Measurements from ENCODE around the gene POU2AF2.
"Not testable (repeated sequence)": the region's sequence is repeated elsewhere in the genome, so short reads cannot be mapped to it uniquely, and the experiment has no call there.

Gene POU2AF2, protein sequence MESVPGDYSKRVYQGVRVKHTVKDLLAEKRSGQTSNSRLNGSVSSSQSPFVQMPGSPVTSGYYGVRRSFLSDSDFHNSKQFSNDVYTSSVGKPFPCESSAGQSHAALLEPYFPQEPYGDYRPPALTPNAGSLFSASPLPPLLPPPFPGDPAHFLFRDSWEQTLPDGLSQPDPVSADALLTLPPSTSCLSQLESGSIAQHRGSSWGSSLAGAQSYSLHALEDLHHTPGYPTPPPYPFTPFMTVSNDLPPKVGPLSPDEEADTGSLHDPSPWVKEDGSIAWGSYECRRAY

DNA sequence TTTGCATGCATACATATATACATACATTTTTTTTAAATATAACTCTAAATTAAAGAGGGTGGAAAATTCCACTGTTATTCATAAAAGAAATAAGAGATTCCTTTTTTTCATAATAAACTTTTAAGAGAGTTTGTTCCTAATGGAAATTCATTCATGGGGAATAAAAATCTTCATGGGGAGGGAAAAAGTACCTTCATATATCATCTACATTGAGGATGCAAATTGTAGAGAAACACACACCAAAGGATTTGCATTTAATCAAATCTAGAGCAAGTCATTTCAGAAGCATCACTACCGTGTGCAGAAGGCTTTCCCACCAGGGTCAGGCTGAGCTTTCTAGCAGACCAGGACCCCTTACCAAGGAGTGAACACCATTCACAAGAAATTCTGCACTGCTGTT, at the start of gene POU2AF2:
Gene POU2AF2, plus strand, starts transcription at position 301 of the 400 bp plus-strand sequence. CDS start 129 bp downstream, outside the sequence.
- intact Hi-C loops (cut with DNase I), result no loop called here
- DNase-seq, result no peak

DNA sequence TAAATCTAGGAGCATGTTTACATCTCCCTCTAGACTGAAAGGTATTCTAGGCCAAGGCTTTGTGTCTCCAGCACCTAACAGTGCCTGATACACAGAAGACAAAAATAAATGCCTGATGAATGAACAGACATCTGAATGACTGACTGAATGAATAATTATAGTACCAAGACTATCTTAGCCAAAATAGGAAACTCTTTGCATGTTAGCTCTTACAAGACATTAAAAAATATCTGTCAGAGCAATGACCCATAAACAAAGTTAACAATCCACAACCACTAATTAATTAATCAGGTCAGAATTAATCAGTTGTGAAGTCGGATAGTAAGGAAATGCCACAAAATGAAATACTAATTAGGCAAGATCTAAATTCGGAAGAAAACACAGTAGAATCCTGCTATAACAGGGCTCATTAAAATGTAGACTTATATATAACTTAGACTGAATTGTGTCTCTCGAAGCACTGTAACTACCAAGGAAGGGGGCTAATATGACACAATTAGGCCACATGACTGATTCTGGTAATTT, 45.5 kb upstream of the POU2AF2 start:
- no peak for DNase-seq
- intact Hi-C loops (cut with DNase I), result no loop called here

DNA sequence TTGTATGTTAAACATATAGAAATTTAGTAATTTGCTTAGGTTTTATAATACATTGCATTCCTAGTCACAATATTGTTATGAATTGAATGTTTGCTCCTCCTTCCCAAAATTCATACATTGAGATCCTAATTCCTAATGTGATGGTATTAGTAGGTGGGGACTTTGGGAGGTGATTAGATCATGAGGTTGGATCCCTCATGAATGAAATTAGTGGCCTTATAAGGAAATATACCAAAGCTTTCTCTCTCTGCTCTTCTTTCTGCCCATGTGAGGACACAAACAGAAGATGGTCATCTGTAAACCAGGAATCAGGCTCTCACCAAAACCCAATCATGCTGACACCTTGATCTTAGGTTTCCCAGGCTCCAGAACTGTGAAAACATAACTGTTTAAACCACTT, 41.3 kb upstream of the POU2AF2 start:
- DNase-seq, result no peak

DNA sequence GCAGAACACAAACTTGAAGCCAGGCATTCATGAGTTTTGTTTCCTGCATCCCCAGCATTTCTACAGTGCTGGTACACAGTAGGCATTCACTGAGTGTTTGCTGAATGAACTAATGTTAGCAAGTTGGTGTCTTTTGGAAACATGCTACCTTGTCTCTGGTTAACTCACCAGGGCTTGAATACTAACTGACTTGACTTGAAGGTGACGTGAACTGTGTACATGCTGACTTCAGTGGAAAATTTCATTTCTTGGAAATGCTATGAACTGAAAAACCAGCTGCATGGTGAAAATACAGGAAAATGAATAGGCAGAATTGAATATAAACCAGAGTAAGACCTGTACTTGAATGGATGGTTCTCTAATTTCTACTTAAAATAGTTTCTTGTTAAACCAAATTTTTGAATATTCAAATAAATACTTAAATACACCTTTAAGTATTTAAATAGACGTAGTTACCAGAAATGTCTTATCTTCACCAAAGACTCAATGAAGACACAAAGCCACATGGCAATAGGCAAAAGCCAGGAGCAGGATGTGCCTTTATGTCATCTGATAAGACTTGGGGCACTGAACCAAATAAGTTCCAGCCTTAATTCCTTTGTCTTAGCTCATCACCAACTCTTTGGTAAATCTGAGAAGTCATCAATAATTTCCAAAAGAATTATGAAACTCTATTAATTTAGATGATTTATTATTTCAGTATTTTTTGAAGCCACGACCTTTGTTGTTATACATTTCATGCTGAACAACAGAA, 39.7 kb upstream of the POU2AF2 start:
- intact Hi-C loops (cut with DNase I), result no loop called here

More for the DNA sequence above, 41.3 kb upstream of the POU2AF2 start:
- intact Hi-C loops (cut with DNase I), result no loop called here

DNA sequence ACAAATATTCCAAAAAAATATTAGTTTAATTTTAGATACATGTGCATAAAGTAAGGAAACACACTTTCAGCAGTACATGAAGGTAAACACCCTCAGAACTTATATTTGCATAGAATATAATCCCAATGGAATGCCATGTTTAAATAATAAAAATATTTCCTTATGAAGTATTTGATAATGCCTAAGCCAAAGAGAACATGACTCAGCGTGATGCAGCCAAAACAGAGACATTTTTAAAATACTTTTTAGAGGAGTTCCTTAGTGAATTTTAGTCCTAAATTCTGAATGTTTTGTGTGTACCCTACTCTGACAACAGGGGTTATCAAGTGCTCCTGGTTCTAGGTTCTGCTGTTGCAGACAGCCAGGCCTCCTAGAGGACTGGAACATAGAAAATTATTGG, 39.1 kb upstream of the POU2AF2 start:
- DNase-seq, result no peak
- intact Hi-C loops (cut with DNase I), result no loop called here

More for the DNA sequence above, 39.7 kb upstream of the POU2AF2 start:
- no peak for DNase-seq

DNA sequence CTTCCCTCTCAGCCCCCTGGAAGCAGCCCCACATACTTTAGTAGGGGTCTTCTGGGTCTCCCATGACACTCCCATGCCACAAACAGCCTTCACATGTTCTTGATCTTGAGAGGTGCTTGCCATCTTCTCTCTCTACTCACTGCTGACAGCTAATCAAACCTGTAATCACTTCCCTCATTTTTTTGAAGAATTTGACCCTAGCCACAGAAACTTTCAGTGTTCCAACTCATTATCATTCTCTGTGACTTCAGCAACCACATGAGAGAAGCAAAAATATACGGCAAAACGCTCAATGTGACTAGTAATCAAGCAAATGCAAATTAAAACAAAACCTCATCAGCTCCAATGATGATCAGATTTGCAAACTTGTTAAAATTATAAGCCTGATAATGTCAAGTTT, 38.3 kb upstream of the POU2AF2 start:
- DNase-seq, result no peak
- intact Hi-C loops (cut with DNase I), result no loop called here

DNA sequence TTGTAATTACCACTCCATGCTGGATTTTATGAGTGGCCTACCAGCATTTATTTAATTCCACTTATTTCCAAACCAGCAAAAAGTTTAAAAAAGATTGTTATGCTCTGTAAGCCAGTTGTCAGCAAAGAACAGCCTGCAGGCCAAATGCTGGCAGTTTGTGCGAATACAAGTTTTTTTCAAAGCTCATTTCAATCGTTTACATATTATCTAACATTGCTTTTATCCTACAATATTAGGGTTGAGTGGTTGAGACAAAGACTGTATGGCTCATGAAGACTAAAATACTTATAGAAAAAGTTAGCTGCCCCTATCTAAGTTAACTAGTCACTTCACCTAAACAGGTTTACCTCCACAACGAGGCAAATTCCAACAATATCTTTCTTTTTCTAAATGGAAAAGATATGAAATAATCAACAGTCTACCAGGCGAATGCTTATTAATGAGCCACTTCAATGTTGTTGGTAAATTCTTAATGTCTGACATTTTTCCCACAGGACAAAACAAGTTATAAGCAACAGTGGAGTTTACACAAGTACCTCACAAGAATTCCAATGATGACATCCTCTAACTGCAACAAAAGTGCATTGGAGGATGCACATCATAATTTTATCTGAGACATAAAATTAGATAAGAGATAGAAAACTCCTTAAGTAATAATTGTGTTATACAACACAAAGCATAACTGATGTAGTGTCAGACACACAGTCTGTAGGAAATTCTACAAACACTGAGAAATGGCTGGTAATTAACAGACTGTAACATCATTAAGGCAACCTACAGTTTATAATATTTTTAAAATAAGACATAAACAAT, 35.8 kb upstream of the POU2AF2 start:
- intact Hi-C loops (cut with DNase I), result no loop called here
- no peak for DNase-seq

DNA sequence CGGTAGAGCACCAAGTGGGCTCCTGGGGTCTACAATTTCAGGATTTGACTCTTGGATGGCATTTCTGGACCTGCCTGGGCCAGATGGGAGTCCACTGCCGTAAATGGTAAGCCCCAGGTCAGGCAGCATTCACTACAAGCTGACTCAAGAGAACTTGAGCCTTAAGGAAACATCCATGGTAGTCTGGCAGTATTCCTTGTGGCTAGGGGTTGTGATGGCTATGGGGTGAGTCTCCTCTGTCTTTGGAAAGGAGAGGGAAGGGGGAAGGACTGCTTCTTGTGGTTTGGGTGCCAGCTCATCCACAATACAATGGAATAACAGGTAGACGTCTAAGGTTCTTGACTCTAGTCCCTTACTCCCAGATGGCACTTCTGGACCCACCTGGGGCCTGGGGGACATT, 32.3 kb upstream of the POU2AF2 start:
- intact Hi-C loops (cut with DNase I), result no loop called here
- no peak for DNase-seq

DNA sequence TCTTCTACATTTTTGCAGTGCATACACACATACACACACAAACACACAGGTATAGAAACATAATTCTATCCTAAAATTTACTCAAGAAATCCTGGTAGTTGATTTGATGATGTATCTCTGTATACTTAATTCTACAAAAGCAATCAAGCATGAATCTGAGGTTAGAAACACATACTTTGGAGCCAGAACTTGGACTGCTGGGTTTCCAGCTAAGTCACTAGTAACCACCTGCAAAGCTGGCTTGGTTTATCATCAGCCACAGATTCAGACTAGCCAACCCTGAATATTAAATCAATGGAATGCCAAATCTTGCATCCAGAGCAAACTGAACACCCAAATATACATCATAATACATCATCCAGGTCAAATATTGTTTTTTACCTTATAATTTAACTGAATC, 24.8 kb upstream of the POU2AF2 start:
- DNase-seq, result no peak
- intact Hi-C loops (cut with DNase I), result no loop called here

DNA sequence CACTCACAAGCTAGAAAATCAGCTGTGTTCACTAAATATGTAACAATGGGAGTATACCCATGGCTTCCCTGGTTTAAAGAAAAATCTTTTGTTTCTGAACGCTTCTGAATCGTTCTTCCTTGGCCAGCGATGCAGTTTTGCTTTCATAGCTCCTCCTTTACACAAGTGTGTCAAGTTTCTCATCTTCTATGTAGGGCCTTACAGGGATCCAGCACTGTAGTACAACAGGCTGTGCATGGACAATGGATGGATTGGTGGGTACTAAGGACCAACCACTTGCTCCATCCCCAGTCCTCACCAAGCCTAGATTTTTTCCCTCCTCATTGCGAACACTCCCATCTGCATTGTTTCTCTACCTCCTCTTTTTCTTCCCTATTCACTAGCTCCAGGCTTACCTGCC, 24.3 kb upstream of the POU2AF2 start:
- intact Hi-C loops (cut with DNase I), result no loop called here

DNA sequence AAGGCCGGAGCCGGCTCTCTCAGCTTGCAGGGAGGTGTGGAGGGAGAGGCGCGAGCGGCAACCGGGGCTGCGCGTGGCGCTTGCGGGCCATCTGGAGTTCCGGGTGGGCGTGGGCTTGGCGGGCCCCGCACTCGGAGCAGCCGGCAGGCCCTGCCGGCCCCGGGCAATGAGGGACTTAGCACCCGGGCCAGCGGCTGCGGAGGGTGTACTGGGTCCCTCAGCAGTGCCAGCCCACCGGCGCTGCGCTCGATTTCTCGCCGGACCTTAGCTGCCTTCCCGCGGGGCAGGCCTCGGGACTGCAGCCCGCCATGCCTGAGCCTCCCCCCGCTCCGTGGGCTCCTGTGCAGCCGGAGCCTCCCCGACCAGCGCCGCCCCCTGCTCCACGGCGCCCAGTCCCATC, 23.6 kb upstream of the POU2AF2 start:
- intact Hi-C loops (cut with DNase I); DNase-seq: not testable (repeated sequence)

More for the DNA sequence above, 24.3 kb upstream of the POU2AF2 start:
- DNase-seq, result no peak

DNA sequence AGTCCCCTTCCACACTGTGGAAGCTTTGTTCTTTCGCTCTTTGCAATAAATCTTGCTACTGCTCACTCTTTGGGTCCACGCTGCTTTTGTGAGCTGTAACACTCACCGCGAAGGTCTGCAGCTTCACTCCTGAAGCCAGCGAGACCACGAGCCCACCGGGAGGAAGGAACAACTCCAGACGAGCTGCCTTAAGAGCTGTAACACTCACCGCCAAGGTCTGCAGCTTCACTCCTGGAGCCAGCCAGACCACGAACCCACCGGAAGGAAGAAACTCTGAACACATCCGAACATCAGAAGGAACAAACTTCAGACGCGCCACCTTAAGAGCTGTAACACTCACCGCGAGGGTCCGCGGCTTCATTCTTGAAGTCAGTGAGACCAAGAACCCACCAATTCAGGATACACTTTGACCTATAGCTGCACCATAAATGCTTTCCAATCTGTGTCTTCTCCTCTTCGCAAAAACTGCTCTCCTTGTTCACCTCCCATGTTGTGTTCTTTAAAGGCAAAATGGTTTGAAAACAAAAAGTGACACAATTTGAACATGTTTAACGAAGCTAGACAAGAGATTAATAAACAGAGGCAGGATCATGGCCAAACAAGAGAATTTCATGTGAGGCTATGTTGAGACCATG, 22.6 kb upstream of the POU2AF2 start:
- intact Hi-C loops (cut with DNase I); DNase-seq: not testable (repeated sequence)

DNA sequence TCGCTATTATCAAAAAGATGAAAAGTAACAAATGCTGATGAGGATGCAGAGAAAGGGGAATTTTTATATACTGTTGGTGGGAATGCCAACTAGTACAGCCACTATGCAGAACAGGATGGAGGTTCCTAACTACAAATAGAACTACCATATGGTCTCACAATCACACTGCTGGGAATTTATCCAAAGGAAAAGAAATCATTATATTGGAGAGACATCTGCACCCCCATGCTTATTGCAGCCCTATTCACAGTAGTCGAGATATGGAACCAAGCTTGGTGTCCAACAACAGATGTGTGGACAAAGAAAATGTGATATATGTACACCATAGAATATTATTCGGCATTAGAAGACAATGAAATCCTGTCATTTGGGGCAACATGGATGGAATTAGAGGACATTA, 19.6 kb upstream of the POU2AF2 start:
- DNase-seq, result no peak
- intact Hi-C loops (cut with DNase I), result no loop called here

DNA sequence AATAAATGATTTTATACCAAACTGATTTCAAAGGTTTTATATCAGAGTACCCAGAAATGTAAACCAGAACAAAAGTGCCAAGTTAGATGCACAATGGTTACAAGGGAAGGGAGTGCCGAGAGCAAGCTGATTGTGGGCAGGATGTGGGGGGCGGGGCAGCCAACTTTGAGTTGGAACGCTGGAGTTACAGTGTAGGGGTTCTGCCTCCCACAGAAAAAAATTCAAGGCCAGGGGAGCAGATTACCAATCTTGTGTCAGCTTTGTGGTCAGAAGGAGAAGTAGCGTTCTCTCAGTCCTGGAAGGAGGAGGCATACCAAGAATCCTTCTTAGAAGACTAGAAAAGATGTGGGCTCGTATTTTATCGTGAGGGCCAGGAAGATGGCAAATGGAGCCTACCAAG, 15.9 kb upstream of the POU2AF2 start:
- intact Hi-C loops (cut with DNase I), result loop anchor here (1.0 to 5.0 kb wide), 2 partner anchors 516 to 782 kb away; no protein-coding TSS in a partner anchor
- DNase-seq, result no peak

DNA sequence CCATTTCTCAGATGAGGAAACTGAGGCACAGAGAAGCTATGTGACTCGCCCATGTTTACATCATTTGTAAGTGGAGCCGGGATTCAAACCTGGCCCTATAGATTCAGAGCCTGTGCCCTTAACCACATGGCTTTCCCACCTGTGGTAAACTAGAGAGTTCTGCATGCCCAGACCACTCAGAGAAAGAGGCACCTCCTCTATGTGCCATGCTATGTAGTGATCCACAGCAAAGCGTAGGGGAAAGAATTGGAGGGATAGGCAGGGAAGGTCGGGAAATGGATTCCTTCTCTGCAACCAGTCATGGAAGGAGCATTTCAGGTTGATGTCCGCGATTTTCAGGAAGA, 15.4 kb upstream of the POU2AF2 start:
- intact Hi-C loops (cut with DNase I), result loop anchor here (1.0 to 5.0 kb wide), 2 partner anchors 517 to 783 kb away; no protein-coding TSS in a partner anchor
- DNase-seq, result no peak

DNA sequence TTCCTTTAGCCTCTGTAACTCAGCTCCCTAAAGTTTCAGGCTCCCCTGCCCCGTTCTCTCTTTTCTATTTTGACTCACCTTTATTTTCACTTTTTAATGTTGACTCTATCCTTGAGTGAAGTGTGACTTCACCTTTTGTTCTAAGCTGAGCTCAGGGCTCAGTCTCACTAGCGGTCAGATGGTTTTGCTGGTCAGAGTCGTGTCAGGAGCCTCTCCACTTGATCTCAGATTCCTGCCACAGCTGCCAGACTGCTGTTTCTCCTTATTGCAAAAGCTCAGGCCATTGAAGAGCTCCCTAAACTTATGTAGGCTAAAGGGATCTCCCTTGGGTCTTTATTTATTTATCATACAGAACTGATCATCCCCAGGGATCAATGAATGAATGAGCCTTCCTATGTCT, 13.7 kb upstream of the POU2AF2 start:
- intact Hi-C loops (cut with DNase I), result loop anchor here (5.0 kb wide), 1 partner anchor 785 kb away; no protein-coding TSS in a partner anchor

DNA sequence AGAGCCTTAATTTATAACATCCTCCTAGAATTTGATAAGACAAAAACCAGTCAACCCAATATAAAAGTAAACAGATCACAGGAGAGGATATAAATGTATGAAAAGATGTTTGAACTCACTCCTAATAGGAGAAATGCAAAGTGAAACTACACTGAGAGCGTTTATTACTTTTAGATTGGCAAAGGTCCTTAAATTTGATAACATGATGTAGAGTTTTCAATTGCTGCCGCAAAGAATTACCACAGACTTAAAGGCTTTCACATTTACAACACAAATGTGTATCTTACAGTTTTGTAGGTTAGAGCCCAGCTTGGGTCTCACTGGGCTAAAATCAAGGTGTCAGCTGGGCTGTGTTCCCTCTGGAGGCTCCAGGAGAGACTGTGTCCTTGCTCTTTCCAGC, 9.1 kb upstream of the POU2AF2 start:
- DNase-seq, result no peak
- intact Hi-C loops (cut with DNase I), result no loop called here

More for the DNA sequence above, 13.7 kb upstream of the POU2AF2 start:
- DNase-seq, result no peak

DNA sequence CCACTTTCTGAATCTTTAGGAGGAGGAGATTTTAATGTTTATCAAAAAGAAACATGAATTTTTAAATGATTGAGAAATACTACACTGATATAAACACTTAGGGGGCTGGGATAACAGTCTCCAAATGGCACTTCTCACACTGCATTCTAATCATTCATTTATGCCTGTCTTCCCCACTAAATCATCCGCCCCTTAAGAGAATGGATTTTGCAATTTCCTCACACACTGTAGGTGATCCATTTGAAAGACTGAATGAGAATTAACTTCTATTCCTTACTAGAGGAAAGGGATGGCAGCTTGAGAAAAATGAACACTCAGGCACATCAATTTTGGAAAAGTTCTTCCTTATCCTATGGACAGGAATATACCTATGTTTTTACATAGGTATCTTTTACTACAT, 7.6 kb upstream of the POU2AF2 start:
- intact Hi-C loops (cut with DNase I), result loop anchor here (2.0 kb wide), 1 partner anchor 45 kb away; no protein-coding TSS in a partner anchor
- DNase-seq, result no peak

DNA sequence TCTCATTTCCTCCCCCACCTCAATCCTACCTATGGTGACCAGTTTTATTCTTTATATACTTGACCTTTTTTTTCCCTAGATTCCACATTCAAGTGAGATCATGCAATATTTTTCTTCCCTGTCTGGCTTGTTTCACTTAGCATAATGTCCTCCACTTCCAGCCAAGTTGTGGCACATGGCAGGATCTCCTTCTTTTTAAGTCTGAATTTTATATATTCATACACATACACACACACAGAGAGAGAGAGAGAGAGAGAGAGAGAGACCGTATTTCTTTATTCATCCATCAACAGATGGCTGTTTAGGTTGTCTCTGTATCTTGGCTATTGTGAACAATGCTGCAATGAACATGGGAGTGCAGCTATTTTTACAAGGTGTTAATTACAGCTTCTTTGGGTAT, 1.4 kb downstream of the POU2AF2 start:
- intact Hi-C loops (cut with DNase I), result no loop called here
- no peak for DNase-seq

DNA sequence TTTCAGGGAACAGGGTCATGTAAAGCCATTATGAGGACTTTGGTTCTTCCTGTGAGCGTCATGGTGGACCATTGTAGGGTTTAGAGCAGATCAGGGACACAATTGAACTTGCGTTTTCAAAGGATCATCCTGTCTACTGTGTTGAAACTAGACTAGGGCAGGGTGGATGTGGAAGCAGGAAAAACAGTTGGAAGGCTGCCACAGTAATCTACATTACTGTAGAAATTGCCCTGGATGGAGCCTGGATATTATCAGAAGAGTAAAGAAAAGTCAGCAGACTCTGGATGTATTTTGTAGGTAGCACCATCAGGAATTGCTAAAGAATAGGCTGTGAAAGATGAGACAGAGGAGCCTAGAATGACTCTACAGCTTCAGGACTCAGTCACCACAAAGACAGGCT, 5.4 kb downstream of the POU2AF2 start:
- intact Hi-C loops (cut with DNase I), result no loop called here
- DNase-seq, result no peak
